GM23338 (cell line): ENCODE results near the gene HERC4. TPM values are rescaled to one million over a fixed set of nuclear protein-coding genes. Genes with fewer than 3 reads are reported as not detected.

Experiments
- ATAC-seq: fragments of 200-7000 bp; cut with Tn5 transposase; 3 replicates; pipeline ENCODE4 v1.9.1; 2020
- DNase-seq: peaks from one replicate; pipeline ENCODE4 v3.0.0-alpha.2; 2015; ENCODE audit warnings: low spot score
- H2AFZ ChIP-seq: fragments of 200-600 bp; sonication (generic); 2 replicates; pipeline ENCODE4 v1.8.0; 2016; ENCODE audit warnings: antibody characterized with exemption, mild to moderate bottlenecking, moderate library complexity
- H3F3A ChIP-seq: fragments of 200-600 bp; sonication (generic); replicated peaks from 2 replicates; pipeline ENCODE4 v1.8.0; 2017; ENCODE audit warnings: antibody characterized with exemption, mixed run types, low read depth
- H3K27ac ChIP-seq: fragments of 200-600 bp; sonication (generic); 2 replicates; pipeline ENCODE4 v1.6.1; 2016; ENCODE audit warnings: low read depth
- H3K27me3 ChIP-seq: fragments of 200-600 bp; sonication (generic); 2 replicates; pipeline ENCODE4 v1.8.0; 2016; ENCODE audit warnings: mild to moderate bottlenecking, mixed run types, moderate library complexity; ENCODE audit not compliant: insufficient read depth
- H3K36me3 ChIP-seq: fragments of 200-600 bp; sonication (generic); 2 replicates; pipeline ENCODE4 v1.8.0; 2016; ENCODE audit warnings: mild to moderate bottlenecking; ENCODE audit not compliant: insufficient read depth
- H3K4me1 ChIP-seq: fragments of 200-600 bp; sonication (generic); 2 replicates; pipeline ENCODE4 v1.8.0; 2016; ENCODE audit warnings: mild to moderate bottlenecking, moderate library complexity; ENCODE audit not compliant: insufficient read depth
- H3K4me2 ChIP-seq: fragments of 200-600 bp; sonication (generic); 2 replicates; pipeline ENCODE4 v1.7.1; 2017; ENCODE audit warnings: mixed run types
- H3K4me3 ChIP-seq: fragments of 200-600 bp; sonication (generic); 2 replicates; pipeline ENCODE4 v1.6.1; 2016; ENCODE audit warnings: mixed run types
- H3K79me2 ChIP-seq: fragments of 200-600 bp; sonication (generic); replicated peaks from 2 replicates; pipeline ENCODE4 v1.8.0; 2017; ENCODE audit warnings: mild to moderate bottlenecking; ENCODE audit not compliant: insufficient read depth
- H3K9me2 ChIP-seq: fragments of 200-600 bp; sonication (generic); 2 replicates; pipeline ENCODE4 v1.8.0; 2017; ENCODE audit not compliant: insufficient read depth
- H4K20me1 ChIP-seq: fragments of 200-600 bp; sonication (generic); replicated peaks from 2 replicates; pipeline ENCODE4 v1.8.0; 2017; ENCODE audit warnings: mild to moderate bottlenecking; ENCODE audit not compliant: insufficient read depth
- H3K27ac Mint-ChIP-seq: 2 replicates; pipeline ENCODE4 v1.8.0; 2020; ENCODE audit warnings: inconsistent platforms, mild to moderate bottlenecking, moderate library complexity, mixed read lengths
- H3K27me3 Mint-ChIP-seq: 3 replicates; pipeline ENCODE4 v1.8.0; 2022; ENCODE audit warnings: low read depth, mild to moderate bottlenecking, moderate library complexity, mixed read lengths, inconsistent platforms; ENCODE audit not compliant: insufficient read depth, poor library complexity
- H3K36me3 Mint-ChIP-seq: 3 replicates; pipeline ENCODE4 v1.8.0; 2021; ENCODE audit warnings: low read depth, mild to moderate bottlenecking, inconsistent platforms, moderate library complexity, mixed read lengths
- H3K4me1 Mint-ChIP-seq: 3 replicates; pipeline ENCODE4 v1.8.0; 2020; ENCODE audit warnings: mild to moderate bottlenecking, inconsistent platforms, mixed read lengths
- H3K4me3 Mint-ChIP-seq: 3 replicates; pipeline ENCODE4 v1.8.0; 2021; ENCODE audit warnings: moderate library complexity, mild to moderate bottlenecking, inconsistent platforms, mixed read lengths
- H3K9me3 Mint-ChIP-seq: 3 replicates; pipeline ENCODE4 v1.8.0; 2020; ENCODE audit warnings: moderate library complexity, mild to moderate bottlenecking, inconsistent platforms, mixed read lengths
- CREB1 ChIP-seq: fragments of 250-450 bp; sonication (Bioruptor Pico); IDR thresholded peaks from 2 replicates; pipeline ENCODE4 v1.5.0; 2020; ENCODE audit warnings: low read depth, mild to moderate bottlenecking, moderate library complexity
- EZH2 ChIP-seq: fragments of 200-600 bp; sonication (generic); IDR thresholded peaks from one replicate; pipeline ENCODE4 v1.8.0; 2017; ENCODE audit warnings: antibody characterized with exemption, mild to moderate bottlenecking, low read depth; ENCODE audit not compliant: unreplicated experiment
- EZH2phosphoT487 ChIP-seq: fragments of 200-600 bp; sonication (generic); IDR thresholded peaks from one replicate; pipeline ENCODE4 v1.8.1; 2018; ENCODE audit warnings: antibody characterized with exemption; ENCODE audit not compliant: unreplicated experiment
- JUNB ChIP-seq: IDR thresholded peaks from one replicate; pipeline ENCODE4 v1.6.1; 2016; ENCODE audit warnings: antibody characterized with exemption; ENCODE audit not compliant: unreplicated experiment
- NANOG ChIP-seq: IDR thresholded peaks from 2 replicates; pipeline ENCODE4 v1.6.1; 2016; ENCODE audit warnings: antibody characterized with exemption, borderline replicate concordance
- POLR2AphosphoS5 ChIP-seq: IDR thresholded peaks from 2 replicates; pipeline ENCODE4 v1.6.1; 2016; ENCODE audit warnings: antibody characterized with exemption, low read depth
- REST ChIP-seq: IDR thresholded peaks from one replicate; pipeline ENCODE4 v1.6.1; 2018; ENCODE audit warnings: antibody characterized with exemption; ENCODE audit not compliant: unreplicated experiment
- STAT1 ChIP-seq: IDR thresholded peaks from one replicate; pipeline ENCODE4 v1.6.1; 2016; ENCODE audit warnings: antibody characterized with exemption; ENCODE audit not compliant: unreplicated experiment
- ZNF114 ChIP-seq: fragments of 250-450 bp; sonication (Bioruptor Pico); IDR thresholded peaks from 2 replicates; pipeline ENCODE4 v1.5.0; 2020; ENCODE audit warnings: mild to moderate bottlenecking, moderate library complexity
- ZNF331 ChIP-seq: fragments of 250-450 bp; sonication (Bioruptor Pico); IDR thresholded peaks from 2 replicates; pipeline ENCODE4 v1.5.0; 2020; ENCODE audit warnings: low read depth, mild to moderate bottlenecking, moderate library complexity
- ZNF462 ChIP-seq: fragments of 250-450 bp; sonication (Bioruptor Pico); IDR thresholded peaks from 2 replicates; pipeline ENCODE4 v1.5.0; 2020; ENCODE audit warnings: mild to moderate bottlenecking, moderate library complexity
- polyA plus RNA-seq: library from polyadenylated mRNA; unstranded; fragments of >200 nt; fragmentation: Nextera tagmentation; extraction: Ambion mirVana; gene quantifications from 2 replicates; pipeline ENCODE4 v1.2.1, GENCODE V29; 2016
- total RNA-seq: library from RNA; depleted of rRNA; stranded (reverse); fragments of >200 nt; shearing (Covaris generic); gene quantifications from 2 replicates; pipeline ENCODE4 v1.2.3, GENCODE V29; 2014
- TF ChIP-seq, protein P1 (sequence below): IDR thresholded peaks from 2 replicates; pipeline ENCODE4 v1.6.1; 2016; ENCODE audit warnings: antibody characterized with exemption
- TF ChIP-seq, protein P2 (sequence below), 2 experiments: fragments of 200-600 bp in 1 of 2; sonication (generic) in 1 of 2; conservative IDR thresholded peaks; 2 replicates each; pipeline versions ENCODE4 v1.5.1 to v1.6.1; 2016 to 2017; ENCODE audit warnings: antibody characterized with exemption in 2 of 2, low read depth in 2 of 2, mild to moderate bottlenecking in 2 of 2, moderate library complexity in 1 of 2

The HERC4 gene
- total and polyA plus RNA-seq, 2 experiments from 2014 or later, result 20.1 to 67.2 TPM

DNA sequence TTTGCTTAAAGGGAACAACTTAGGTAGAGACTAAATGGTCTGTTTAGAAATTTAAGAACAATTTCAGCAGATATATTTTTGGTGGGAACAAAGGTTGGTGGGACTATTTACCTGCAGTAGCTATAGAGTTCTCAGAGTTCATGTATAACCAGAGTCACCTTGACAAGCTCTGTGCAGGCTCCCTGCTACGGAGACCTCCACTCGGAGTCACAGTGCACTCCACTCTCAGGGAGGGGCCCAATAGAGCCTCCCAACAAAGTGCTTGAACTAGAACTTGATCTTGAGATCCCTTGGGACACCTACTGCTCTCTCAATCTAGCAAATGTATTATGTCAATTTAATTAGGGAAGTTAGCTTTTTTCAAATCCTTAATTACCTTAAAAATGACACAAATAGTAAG, 36.5 kb upstream of the HERC4 start:
- no peaks in the 10 kb centered on the region for H3K27me3 ChIP-seq
- ATAC-seq (peak; percentile 38; the same call in 1 of the 3 replicates), DNase-seq (no peak)
- Mint-ChIP-seq H3K4me3 (no peak overlapping the region), H3K27me3 (no peaks in the 10 kb centered on the region), H3K27ac (0 out of 2 replicates have a peak overlapping the region, but pooled peaks have one; percentile 43), H3K9me3 (no peaks in the 10 kb centered on the region), H3K36me3 (no peaks in the 10 kb centered on the region), H3K4me1 (peaks cover 7% of the 10 kb centered on the region; the same call in 2 of the 3 replicates)
- no peak overlapping the region for H3K4me2 ChIP-seq
- H2AFZ ChIP-seq, result no peak overlapping the region
- no peaks in the 10 kb centered on the region for H3F3A ChIP-seq
- H3K9me2 ChIP-seq, result no peaks in the 10 kb centered on the region
- H4K20me1 ChIP-seq, result no peaks in the 10 kb centered on the region
- no peaks in the 10 kb centered on the region for H3K79me2 ChIP-seq
- H3K4me1 ChIP-seq, result no peaks in the 10 kb centered on the region
- H3K36me3 ChIP-seq, result no peaks in the 10 kb centered on the region
- no peak for TF ChIP-seq ZNF462 (CRISPR knock-in tag)
- TF ChIP-seq JUNB, result no peak
- no peak for TF ChIP-seq CREB1 (CRISPR knock-in tag)
- no peak for TF ChIP-seq ZNF114 (CRISPR knock-in tag)
- no peak for TF ChIP-seq EZH2
- TF ChIP-seq NANOG, result no peak
- no peak for TF ChIP-seq STAT1
- TF ChIP-seq REST, result no peak
- TF ChIP-seq, protein P1, sequence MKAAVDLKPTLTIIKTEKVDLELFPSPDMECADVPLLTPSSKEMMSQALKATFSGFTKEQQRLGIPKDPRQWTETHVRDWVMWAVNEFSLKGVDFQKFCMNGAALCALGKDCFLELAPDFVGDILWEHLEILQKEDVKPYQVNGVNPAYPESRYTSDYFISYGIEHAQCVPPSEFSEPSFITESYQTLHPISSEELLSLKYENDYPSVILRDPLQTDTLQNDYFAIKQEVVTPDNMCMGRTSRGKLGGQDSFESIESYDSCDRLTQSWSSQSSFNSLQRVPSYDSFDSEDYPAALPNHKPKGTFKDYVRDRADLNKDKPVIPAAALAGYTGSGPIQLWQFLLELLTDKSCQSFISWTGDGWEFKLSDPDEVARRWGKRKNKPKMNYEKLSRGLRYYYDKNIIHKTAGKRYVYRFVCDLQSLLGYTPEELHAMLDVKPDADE, result no peak
- no peak for TF ChIP-seq POLR2AphosphoS5
- TF ChIP-seq ZNF331 (CRISPR knock-in tag), result no peak
- TF ChIP-seq, protein P2, sequence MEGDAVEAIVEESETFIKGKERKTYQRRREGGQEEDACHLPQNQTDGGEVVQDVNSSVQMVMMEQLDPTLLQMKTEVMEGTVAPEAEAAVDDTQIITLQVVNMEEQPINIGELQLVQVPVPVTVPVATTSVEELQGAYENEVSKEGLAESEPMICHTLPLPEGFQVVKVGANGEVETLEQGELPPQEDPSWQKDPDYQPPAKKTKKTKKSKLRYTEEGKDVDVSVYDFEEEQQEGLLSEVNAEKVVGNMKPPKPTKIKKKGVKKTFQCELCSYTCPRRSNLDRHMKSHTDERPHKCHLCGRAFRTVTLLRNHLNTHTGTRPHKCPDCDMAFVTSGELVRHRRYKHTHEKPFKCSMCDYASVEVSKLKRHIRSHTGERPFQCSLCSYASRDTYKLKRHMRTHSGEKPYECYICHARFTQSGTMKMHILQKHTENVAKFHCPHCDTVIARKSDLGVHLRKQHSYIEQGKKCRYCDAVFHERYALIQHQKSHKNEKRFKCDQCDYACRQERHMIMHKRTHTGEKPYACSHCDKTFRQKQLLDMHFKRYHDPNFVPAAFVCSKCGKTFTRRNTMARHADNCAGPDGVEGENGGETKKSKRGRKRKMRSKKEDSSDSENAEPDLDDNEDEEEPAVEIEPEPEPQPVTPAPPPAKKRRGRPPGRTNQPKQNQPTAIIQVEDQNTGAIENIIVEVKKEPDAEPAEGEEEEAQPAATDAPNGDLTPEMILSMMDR (conservative IDR thresholded peaks at IDR 0.05; ENCODE audit: low read depth in 2 of 2), result no peak
- no peak for TF ChIP-seq EZH2phosphoT487
- H3K4me3 ChIP-seq, result no peak overlapping the region
- no peak overlapping the region for H3K27ac ChIP-seq
